ENCODE results near the gene MUTYH.

MUTYH gene

GRCh38 chr1:45351508-45351907 is 11.3 kb upstream of the MUTYH start:
- in situ Hi-C loops (cut with HindIII; ENCODE audit: low sequenced_read_pairs), result no loop called here

- in situ Hi-C loops (cut with HindIII; ENCODE audit: low sequenced_read_pairs), result no loop called here
Measured at GRCh38 chr1:45348966-45349677, 8.9 kb upstream of the MUTYH start.

DNA sequence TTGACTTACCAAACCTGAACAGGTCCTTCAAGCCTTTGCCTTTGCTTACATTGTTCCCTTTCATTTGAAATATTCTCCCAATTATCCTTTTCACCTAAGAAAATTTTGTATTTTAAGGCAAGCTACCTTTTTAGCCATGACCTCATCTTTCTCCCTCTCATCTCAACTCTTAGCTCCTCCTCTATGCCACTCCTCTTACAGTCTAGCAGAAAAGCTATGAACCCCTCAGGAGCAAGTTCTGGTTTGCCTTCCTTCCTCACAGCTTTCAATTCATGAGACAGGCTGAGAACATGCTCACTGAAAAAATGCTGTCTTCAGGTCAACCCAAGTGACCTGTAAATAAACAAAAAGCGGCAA is 8.3 kb upstream of the MUTYH start:
- in situ Hi-C loops (cut with HindIII; ENCODE audit: low sequenced_read_pairs), result no loop called here

- in situ Hi-C loops (cut with HindIII; ENCODE audit: low sequenced_read_pairs), result no loop called here
Measured at GRCh38 chr1:45348020-45348419, 7.8 kb upstream of the MUTYH start.

GRCh38 chr1:45346473-45346872 is 6.2 kb upstream of the MUTYH start:
- in situ Hi-C loops (cut with HindIII; ENCODE audit: low sequenced_read_pairs), result no loop called here

GRCh38 chr1:45345014-45345413 is 4.8 kb upstream of the MUTYH start:
- in situ Hi-C loops (cut with HindIII; ENCODE audit: low sequenced_read_pairs), result no loop called here

GRCh38 chr1:45344499-45344898 is 4.3 kb upstream of the MUTYH start:
- in situ Hi-C loops (cut with HindIII; ENCODE audit: low sequenced_read_pairs), result no loop called here

GRCh38 chr1:45340816-45341466 is 701 bp upstream of the MUTYH start:
- in situ Hi-C loops (cut with HindIII; ENCODE audit: low sequenced_read_pairs), result no loop called here

DNA sequence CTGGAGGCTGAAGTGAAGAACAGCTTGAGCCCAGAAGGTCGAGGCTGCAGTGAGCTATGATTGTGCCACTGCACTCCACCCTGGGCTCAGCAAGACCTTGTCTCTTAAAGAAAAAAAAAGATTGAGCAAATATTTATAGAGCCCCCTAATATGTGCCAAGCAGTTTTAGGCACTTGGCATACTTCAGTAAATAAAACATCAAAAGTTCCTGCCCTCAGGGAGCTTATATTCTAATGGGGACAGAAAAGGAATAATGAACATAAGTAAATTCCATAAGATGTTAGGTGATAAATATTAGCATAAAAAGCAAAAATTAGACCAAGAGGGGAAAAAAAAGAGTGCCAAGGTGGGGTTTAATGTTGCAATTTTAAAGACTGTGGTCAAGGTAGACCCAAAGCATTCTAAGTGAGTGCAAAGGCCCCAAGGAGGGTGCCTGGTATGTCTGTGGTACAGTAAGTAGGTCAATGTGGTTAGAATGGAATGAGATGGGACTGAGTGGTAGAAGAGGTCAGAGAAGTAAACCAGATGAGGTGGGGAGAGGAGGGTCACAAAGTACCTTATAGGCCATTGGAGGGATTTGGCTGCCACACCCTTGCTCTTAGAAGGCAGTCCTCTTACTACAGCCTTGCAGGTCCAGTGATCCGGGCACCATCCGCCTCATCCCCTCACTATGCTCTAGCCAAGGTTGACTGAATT is 2.5 kb downstream of the MUTYH start:
- in situ Hi-C loops (cut with HindIII; ENCODE audit: low sequenced_read_pairs), result no loop called here

- in situ Hi-C loops (cut with HindIII; ENCODE audit: low sequenced_read_pairs), result no loop called here
Measured at GRCh38 chr1:45335855-45336324, 4.3 kb downstream of the MUTYH start.

DNA sequence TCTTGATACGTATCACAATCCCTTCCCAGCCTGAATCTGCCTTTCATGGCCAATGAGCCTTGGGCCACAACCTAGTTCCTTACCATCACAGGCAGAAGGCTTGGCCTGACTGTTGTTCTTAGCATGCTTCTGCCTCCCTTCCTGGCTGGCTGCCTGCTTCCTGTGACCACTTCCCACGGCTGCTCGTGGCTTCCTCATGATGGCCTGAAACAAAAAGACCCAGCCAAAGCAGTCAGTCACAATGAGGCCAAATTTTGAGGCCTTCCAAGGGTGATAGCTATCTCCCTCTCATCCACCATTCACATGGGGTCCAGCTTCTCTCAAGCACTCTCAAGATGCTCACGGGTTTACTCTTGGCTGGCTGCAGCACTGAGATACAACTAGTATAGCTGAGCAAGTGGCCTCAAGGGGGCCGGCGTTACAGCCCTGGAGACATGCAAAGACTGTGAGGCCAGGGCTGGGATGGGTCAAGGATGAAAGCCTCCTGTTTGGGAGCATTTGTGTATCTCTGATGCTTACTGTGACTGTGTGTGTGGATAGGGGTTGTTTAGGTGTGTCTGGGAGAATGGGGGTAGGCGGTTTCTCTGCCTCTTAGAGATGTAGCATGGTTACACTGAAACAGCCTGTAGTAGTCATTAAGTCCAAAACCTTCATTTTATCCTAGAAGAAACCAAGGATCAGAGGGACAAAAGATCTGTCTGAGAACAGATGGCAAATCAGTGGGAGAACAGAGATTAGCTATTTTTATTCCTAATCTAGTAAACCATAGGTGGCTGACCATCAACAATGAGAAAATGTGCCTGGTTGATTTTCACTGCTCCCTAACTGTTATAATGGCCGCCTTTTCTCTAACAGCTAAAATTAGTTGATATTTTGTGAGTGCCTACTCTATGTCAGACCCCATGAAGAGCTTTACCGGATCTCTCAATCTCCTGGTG is 5.7 kb downstream of the MUTYH start:
- in situ Hi-C loops (cut with HindIII; ENCODE audit: low sequenced_read_pairs), result no loop called here

DNA sequence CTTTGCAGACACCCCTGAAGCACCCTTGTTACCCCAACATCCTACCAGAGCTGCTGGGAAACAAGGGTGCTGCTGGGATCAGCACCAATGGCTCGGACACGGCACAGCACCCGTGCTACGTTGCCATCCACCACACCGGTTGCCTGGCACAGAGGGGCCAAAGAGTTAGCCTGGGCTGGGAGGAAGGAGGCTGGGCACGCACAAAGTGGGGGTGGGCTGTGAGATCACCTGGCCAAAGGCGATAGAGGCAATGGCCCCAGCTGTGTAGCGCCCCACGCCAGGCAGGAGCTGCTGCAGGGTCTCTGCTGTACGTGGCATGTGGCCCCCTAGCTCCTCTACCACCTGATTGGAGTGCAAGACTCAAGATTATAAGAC is 7.9 kb downstream of the MUTYH start:
- in situ Hi-C loops (cut with HindIII; ENCODE audit: low sequenced_read_pairs), result no loop called here

DNA sequence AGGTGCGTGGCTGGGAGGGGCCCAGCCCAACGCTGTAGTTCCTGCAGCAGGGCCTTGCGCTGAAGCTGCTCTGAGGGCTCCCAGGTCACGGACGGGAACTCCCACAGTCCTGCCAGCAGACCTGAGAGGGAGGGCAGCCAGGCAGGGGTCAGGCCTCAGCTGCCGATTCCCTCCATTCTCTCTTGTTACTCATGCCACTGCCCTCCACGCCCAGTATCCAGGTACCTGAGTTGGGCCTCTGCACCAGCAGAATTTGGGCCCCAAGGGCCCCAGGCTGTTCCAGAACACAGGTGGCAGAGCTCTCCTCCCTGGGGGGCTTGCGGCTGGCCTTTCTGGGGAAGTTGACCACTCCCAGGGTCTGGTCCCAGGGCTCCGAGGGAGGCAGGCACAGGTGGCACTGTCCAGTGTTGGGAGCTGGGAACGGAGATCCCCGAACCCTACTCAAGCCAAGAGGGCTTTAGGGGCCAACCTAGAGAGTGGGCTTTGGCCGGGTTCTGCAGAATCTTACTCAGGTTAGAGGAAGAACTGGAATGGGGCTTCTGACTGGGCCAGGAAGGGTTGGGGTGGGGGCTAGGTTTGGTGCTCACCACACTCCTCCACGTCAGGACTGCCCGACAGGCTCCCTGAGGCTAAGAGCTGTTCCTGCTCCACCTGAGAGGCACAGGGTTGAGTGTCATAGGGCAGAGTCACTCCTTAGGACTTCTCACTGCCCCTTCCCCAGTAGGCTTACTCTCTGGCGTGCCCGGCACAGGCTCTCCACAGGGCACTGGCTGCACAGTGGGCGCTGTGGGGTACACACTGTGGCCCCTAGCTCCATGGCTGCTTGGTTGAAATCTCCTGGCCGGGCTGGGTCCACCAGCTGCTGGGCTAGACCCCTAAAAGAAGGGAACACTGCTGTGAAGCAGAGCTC is 8.5 kb downstream of the MUTYH start:
- in situ Hi-C loops (cut with HindIII; ENCODE audit: low sequenced_read_pairs), result no loop called here

DNA sequence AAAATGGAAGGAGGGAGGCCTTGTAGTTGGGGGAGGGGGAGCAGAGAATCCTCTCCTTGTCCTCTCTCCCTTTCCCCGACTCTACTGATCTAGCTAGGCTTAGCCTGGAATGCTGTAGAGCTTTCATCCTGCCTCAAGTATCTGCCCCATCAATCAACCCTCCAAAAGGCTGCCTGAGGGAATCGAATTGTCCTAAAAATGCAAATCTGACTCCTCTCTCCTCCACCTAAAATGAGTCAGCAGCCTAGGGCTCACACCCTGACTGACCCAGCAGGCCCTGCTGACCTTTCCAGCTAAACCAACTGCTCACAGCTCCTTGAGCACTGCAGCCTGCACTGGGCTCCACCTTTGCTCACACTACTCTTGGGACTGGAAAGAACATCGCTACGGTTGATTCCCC is 10.8 kb downstream of the MUTYH start:
- in situ Hi-C loops (cut with HindIII; ENCODE audit: low sequenced_read_pairs), result no loop called here

GRCh38 chr1:45328680-45329079 is 11.6 kb downstream of the MUTYH start:
- in situ Hi-C loops (cut with HindIII; ENCODE audit: low sequenced_read_pairs), result no loop called here

DNA sequence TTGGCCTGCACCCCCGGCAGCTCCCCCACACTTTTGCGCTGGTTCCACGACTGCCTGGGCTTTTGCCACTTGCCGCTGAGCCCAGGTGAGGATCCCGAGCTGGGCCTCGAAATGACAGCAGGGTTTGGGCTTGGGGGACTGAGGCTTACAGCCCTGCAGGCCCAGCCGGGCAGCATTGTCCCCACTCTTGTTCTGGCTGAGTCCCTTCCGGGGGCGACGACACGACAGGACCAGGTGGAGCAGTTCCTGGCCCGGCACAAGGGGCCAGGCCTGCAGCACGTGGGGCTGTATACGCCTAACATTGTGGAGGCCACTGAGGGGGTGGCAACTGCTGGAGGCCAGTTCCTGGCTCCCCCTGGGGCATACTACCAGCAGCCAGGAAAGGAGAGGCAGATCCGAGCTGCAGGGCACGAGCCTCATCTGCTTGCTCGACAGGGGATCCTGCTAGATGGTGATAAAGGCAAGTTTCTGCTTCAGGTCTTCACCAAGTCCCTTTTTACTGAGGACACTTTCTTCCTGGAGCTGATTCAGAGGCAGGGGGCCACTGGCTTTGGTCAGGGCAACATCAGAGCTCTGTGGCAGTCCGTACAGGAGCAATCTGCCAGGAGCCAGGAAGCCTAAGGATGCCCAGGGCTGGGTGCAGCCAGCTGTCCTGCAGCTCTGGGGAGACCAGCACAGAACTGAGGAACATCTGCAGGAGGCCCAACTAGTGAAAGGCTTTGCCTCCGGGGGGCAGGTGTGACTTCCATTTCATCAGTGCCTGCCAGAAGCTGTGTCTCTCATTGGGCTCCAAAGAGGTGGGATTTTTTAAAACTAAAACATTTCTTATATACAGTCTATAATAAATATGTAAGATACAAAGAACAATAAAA is 12.4 kb downstream of the MUTYH start:
- in situ Hi-C loops (cut with HindIII; ENCODE audit: low sequenced_read_pairs), result no loop called here

- in situ Hi-C loops (cut with HindIII; ENCODE audit: low sequenced_read_pairs), result no loop called here
Measured at GRCh38 chr1:45326627-45327623, 13.3 kb downstream of the MUTYH start, which contains the start of gene HPDL. HPDL (plus strand) TSS chr1:45326895; CDS start chr1:45327149, 254 bp downstream.

All from endothelial cell of hepatic sinusoid (primary cell).